Ovary (tissue), 3 donors: ENCODE measurements around the gene GOSR2.

Experiments used
- EP300 ChIP-seq: sonication (generic); formaldehyde crosslinking; IDR thresholded peaks from one replicate; pipeline ENCODE4 v1.6.1; 2017; ENCODE audit warnings: antibody characterized with exemption
- TF ChIP-seq, protein P1 (sequence below), 3 donors: fragments of 450-650 bp in 2 of 3; fragments of 200-600 bp in 1 of 3; IDR thresholded peaks; one replicate each; pipeline versions ENCODE4 v1.5.1 to v1.8.0; 2016 to 2022; ENCODE audit warnings: antibody characterized with exemption in 3 of 3, mild to moderate bottlenecking in 1 of 3
- donor health status: DM: no; HTN: no; CAD: no.

DNA sequence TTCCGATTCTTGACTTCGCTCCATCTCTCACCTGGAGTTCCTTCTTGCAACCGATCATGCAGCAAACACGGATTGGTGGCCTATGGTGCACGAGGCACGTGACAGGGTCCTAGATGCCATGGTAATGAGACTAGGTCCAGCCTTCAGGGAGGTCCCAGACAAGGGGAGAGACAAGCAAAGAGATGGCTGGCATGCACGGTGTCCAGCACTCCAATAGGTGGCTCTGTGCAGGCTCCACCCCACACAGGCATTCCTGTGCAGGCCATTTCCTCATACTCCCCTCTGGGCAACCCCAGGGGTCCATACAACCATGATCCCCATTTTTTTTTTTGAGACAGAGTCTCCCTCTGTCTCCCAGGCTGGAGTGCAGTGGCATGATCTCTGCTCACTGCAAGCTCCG, 40.3 kb upstream of the GOSR2 start:
- TF ChIP-seq, protein P1, sequence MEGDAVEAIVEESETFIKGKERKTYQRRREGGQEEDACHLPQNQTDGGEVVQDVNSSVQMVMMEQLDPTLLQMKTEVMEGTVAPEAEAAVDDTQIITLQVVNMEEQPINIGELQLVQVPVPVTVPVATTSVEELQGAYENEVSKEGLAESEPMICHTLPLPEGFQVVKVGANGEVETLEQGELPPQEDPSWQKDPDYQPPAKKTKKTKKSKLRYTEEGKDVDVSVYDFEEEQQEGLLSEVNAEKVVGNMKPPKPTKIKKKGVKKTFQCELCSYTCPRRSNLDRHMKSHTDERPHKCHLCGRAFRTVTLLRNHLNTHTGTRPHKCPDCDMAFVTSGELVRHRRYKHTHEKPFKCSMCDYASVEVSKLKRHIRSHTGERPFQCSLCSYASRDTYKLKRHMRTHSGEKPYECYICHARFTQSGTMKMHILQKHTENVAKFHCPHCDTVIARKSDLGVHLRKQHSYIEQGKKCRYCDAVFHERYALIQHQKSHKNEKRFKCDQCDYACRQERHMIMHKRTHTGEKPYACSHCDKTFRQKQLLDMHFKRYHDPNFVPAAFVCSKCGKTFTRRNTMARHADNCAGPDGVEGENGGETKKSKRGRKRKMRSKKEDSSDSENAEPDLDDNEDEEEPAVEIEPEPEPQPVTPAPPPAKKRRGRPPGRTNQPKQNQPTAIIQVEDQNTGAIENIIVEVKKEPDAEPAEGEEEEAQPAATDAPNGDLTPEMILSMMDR (IDR thresholded peaks at IDR 0.05): no peak
- no peak for TF ChIP-seq EP300
